Neural progenitor cell (in vitro differentiated cells): ENCODE data around the gene DRICH1. TPM values are rescaled to one million over a fixed set of nuclear protein-coding genes. Genes with fewer than 3 reads are reported as not detected.
A peak's percentile ranks its signal among the peaks of the same experiment; 100 is the strongest.

Experiments used
- DNase-seq: peaks from one replicate; pipeline ENCODE4 v3.0.0-alpha.2; 2016; ENCODE audit warnings: low spot score
- H2AFZ ChIP-seq: fragments of 200-600 bp; sonication (generic); replicated peaks from 2 replicates; pipeline ENCODE4 v1.6.1; 2016; ENCODE audit warnings: antibody characterized with exemption
- H3F3A ChIP-seq: fragments of 200-600 bp; sonication (generic); 2 replicates; pipeline ENCODE4 v1.6.1; 2016; ENCODE audit warnings: antibody characterized with exemption, low read depth
- H3K27ac ChIP-seq: fragments of 200-600 bp; sonication (generic); 2 replicates; pipeline ENCODE4 v1.5.1; 2016; ENCODE audit warnings: mild to moderate bottlenecking
- H3K27me3 ChIP-seq: fragments of 200-600 bp; sonication (generic); 2 replicates; pipeline ENCODE4 v1.6.1; 2016; ENCODE audit warnings: mild to moderate bottlenecking, moderate library complexity
- H3K36me3 ChIP-seq: fragments of 200-600 bp; sonication (generic); 2 replicates; pipeline ENCODE4 v1.5.1; 2016
- H3K4me1 ChIP-seq: fragments of 200-600 bp; sonication (generic); 2 replicates; pipeline ENCODE4 v1.6.1; 2016; ENCODE audit warnings: mixed run types
- H3K4me2 ChIP-seq: fragments of 200-600 bp; sonication (generic); 2 replicates; pipeline ENCODE4 v1.6.1; 2016
- H3K4me3 ChIP-seq: fragments of 200-600 bp; sonication (generic); 2 replicates; pipeline ENCODE4 v1.5.1; 2016
- H3K79me2 ChIP-seq: fragments of 200-600 bp; sonication (generic); 2 replicates; pipeline ENCODE4 v1.6.1; 2016; ENCODE audit warnings: low read depth
- H3K9ac ChIP-seq: fragments of 200-600 bp; sonication (generic); 2 replicates; pipeline ENCODE4 v1.6.1; 2016
- H3K9me3 ChIP-seq: fragments of 200-600 bp; sonication (generic); 2 replicates; pipeline ENCODE4 v1.5.1; 2016; ENCODE audit warnings: low read depth
- H4K20me1 ChIP-seq: fragments of 200-600 bp; sonication (generic); 2 replicates; pipeline ENCODE4 v1.6.1; 2016; ENCODE audit warnings: low read depth
- H3K27ac Mint-ChIP-seq: 3 replicates; pipeline ENCODE4 v1.8.0; 2021; ENCODE audit warnings: mixed read lengths
- H3K27me3 Mint-ChIP-seq: 2 replicates; pipeline ENCODE4 v1.8.0; 2022; ENCODE audit warnings: low read depth, mild to moderate bottlenecking, inconsistent platforms, moderate library complexity, mixed read lengths; ENCODE audit not compliant: insufficient read depth
- H3K36me3 Mint-ChIP-seq: 3 replicates; pipeline ENCODE4 v1.8.0; 2021; ENCODE audit warnings: mixed read lengths
- H3K4me1 Mint-ChIP-seq: 3 replicates; pipeline ENCODE4 v1.8.0; 2021; ENCODE audit warnings: mixed read lengths
- H3K4me3 Mint-ChIP-seq: 3 replicates; pipeline ENCODE4 v1.8.0; 2021; ENCODE audit warnings: mild to moderate bottlenecking, moderate library complexity, mixed read lengths
- H3K9me3 Mint-ChIP-seq: 3 replicates; pipeline ENCODE4 v1.8.0; 2020; ENCODE audit warnings: mixed read lengths
- CTCF ChIP-seq: fragments of 200-600 bp; sonication (generic); IDR thresholded peaks from 2 replicates; pipeline ENCODE4 v1.5.1; 2017; ENCODE audit warnings: antibody characterized with exemption, mild to moderate bottlenecking
- EZH2 ChIP-seq: fragments of 200-600 bp; sonication (generic); IDR thresholded peaks from 2 replicates; pipeline ENCODE4 v1.6.1; 2017; ENCODE audit warnings: antibody characterized with exemption, mild to moderate bottlenecking, moderate library complexity
- EZH2phosphoT487 ChIP-seq: fragments of 200-600 bp; sonication (generic); IDR thresholded peaks from 2 replicates; pipeline ENCODE4 v1.6.1; 2017; ENCODE audit warnings: antibody characterized with exemption
- total RNA-seq: library from RNA; depleted of rRNA; stranded (reverse); fragments of >200 nt; gene quantifications from 2 replicates; pipeline ENCODE4 v1.2.3, GENCODE V29; 2015; ENCODE audit warnings: low replicate concordance

The DRICH1 gene
- total RNA-seq, 1 donor from 2014 or later, result not detected

GRCh38 chr22:23621082-23621780, 10.9 kb downstream of the DRICH1 start:
- peak; percentile 9 for DNase-seq
- Mint-ChIP-seq H3K4me1 (peaks cover 16% of the 10 kb centered on the region), H3K9me3 (no peaks in the 10 kb centered on the region), H3K27me3 (no peaks in the 10 kb centered on the region), H3K27ac (peak overlapping the region; percentile 39), H3K36me3 (no peaks in the 10 kb centered on the region), H3K4me3 (no peak overlapping the region)
- no peak for TF ChIP-seq CTCF
- no peak for TF ChIP-seq EZH2
- no peak for TF ChIP-seq EZH2phosphoT487
- Histone ChIP-seq H3K4me3 (no peak overlapping the region), H3K9ac (no peak overlapping the region), H3F3A (no peaks in the 10 kb centered on the region), H3K36me3 (no peaks in the 10 kb centered on the region), H3K79me2 (no peaks in the 10 kb centered on the region), H3K4me1 (peaks cover 18% of the 10 kb centered on the region), H4K20me1 (no peaks in the 10 kb centered on the region), H2AFZ (no peak overlapping the region), H3K4me2 (peak overlapping the region; percentile 22), H3K27ac (no peak overlapping the region), H3K27me3 (peaks cover 62% of the 10 kb centered on the region), H3K9me3 (no peaks in the 10 kb centered on the region)

DNA sequence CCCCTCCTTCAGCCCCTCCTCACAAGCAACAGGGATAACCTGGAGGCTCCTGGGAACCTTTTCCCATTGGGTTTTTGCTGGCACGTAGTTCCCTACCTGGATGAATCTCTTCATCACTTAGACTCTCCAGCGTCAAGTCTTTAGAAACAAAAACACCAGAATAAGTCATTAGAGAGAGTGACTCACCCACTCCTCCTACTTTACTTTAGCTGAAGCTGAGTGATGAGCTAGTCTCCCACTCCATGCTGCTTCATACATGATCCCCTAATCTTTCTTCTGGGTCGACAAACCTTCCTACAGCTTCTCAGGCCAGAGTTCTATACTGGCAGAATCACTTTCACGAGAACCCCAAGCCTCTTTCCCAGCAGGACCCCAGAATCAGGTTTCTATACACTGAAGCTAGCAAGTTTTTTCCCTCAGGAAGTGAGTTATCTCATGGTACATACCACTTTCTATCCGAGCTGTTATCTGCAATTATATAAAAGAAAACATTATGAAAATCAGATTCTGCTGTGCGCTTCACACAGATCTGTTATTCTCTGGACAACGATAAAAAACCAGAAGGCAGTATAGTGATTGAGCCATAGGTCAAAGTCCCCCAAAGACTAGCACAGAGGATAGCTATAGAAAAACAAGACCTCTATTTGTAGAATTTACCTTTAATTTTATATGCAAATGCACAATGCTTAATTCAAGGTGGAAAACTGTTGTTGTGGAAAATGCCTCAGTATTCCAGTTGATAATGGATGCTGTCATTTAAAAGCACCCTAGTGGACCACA, 18.7 kb downstream of the DRICH1 start:
- H3K9me3 ChIP-seq, result no peaks in the 10 kb centered on the region
- no peaks in the 10 kb centered on the region for H3F3A ChIP-seq
- Mint-ChIP-seq H3K27me3 (peaks cover 12% of the 10 kb centered on the region), H3K4me3 (no peak overlapping the region), H3K9me3 (no peaks in the 10 kb centered on the region), H3K36me3 (no peaks in the 10 kb centered on the region), H3K4me1 (peaks cover 9% of the 10 kb centered on the region), H3K27ac (no peak overlapping the region)
- H2AFZ ChIP-seq, result no peak overlapping the region
- no peaks in the 10 kb centered on the region for H3K4me1 ChIP-seq
- H3K9ac ChIP-seq, result no peak overlapping the region
- H3K27ac ChIP-seq, result no peak overlapping the region
- H4K20me1 ChIP-seq, result peaks cover 10% of the 10 kb centered on the region
- no peaks in the 10 kb centered on the region for H3K79me2 ChIP-seq
- TF ChIP-seq EZH2phosphoT487, result no peak
- TF ChIP-seq EZH2, result no peak
- no peak for TF ChIP-seq CTCF
- no peaks in the 10 kb centered on the region for H3K36me3 ChIP-seq
- no peak for DNase-seq
- no peak overlapping the region for H3K4me3 ChIP-seq
- H3K27me3 ChIP-seq, result peaks cover 54% of the 10 kb centered on the region
- H3K4me2 ChIP-seq, result no peak overlapping the region

- no peaks in the 10 kb centered on the region for H3K36me3 Mint-ChIP-seq
- Histone ChIP-seq H3K4me3 (no peak overlapping the region), H3K9me3 (no peaks in the 10 kb centered on the region), H3K4me2 (no peak overlapping the region), H3K9ac (no peak overlapping the region), H3K27ac (no peak overlapping the region), H3K27me3 (peaks cover 32% of the 10 kb centered on the region), H3F3A (no peaks in the 10 kb centered on the region), H3K79me2 (no peaks in the 10 kb centered on the region), H4K20me1 (peaks cover 18% of the 10 kb centered on the region), H3K36me3 (no peaks in the 10 kb centered on the region), H3K4me1 (no peaks in the 10 kb centered on the region), H2AFZ (no peak overlapping the region)
- peaks cover 12% of the 10 kb centered on the region for H3K27me3 Mint-ChIP-seq
- TF ChIP-seq CTCF (no peak), EZH2phosphoT487 (no peak), EZH2 (no peak)
- no peak for DNase-seq
- H3K27ac Mint-ChIP-seq, result peak overlapping the region; percentile 74
- no peaks in the 10 kb centered on the region for H3K9me3 Mint-ChIP-seq
- H3K4me3 Mint-ChIP-seq, result no peak overlapping the region
- H3K4me1 Mint-ChIP-seq, result peaks cover 10% of the 10 kb centered on the region
Observed at GRCh38 chr22:23609983-23610781, 21.9 kb downstream of the DRICH1 start.
